Measurements from ENCODE around the gene GIPC1.

Gene GIPC1

DNA sequence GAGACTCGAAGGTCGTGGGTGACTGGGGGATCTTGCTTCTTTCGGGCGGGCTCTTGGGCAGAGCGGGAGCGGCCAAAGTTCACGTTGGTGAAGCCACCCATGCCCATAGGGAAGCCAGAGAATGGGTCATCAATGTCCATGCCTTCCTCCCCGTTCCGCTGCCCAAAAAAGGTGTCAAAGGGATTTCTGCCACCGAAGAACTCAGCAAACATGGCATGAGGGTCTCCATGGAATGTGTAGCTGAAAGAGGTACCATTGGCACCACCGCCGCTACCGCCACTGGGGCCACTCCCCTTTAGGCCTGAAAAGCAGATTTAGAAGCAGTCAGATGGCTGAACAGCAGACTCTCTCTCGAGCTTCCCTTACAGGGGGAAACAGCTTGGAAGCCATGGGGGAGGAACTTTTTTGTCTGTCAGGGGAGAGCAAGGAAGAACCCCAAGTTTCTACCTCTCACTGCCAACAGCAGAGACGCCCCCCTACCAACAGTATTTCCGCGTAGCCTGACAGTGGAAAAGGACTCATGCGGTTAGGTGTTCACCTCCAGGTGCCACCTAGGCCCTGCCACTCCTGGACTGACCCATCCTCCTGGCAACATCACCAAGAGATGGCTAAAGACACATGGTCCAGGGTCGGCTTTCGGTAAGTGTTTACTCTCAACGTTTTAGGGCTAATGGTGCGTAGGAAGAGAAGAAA lies 21.0 kb upstream of the GIPC1 start:
- no peak for DNase-seq (ENCODE audit: low spot score)
- TF ChIP-seq, protein P1, sequence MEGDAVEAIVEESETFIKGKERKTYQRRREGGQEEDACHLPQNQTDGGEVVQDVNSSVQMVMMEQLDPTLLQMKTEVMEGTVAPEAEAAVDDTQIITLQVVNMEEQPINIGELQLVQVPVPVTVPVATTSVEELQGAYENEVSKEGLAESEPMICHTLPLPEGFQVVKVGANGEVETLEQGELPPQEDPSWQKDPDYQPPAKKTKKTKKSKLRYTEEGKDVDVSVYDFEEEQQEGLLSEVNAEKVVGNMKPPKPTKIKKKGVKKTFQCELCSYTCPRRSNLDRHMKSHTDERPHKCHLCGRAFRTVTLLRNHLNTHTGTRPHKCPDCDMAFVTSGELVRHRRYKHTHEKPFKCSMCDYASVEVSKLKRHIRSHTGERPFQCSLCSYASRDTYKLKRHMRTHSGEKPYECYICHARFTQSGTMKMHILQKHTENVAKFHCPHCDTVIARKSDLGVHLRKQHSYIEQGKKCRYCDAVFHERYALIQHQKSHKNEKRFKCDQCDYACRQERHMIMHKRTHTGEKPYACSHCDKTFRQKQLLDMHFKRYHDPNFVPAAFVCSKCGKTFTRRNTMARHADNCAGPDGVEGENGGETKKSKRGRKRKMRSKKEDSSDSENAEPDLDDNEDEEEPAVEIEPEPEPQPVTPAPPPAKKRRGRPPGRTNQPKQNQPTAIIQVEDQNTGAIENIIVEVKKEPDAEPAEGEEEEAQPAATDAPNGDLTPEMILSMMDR (IDR thresholded peaks at IDR 0.05; ENCODE audit: extremely low read depth, missing control alignments), result no peak

DNA sequence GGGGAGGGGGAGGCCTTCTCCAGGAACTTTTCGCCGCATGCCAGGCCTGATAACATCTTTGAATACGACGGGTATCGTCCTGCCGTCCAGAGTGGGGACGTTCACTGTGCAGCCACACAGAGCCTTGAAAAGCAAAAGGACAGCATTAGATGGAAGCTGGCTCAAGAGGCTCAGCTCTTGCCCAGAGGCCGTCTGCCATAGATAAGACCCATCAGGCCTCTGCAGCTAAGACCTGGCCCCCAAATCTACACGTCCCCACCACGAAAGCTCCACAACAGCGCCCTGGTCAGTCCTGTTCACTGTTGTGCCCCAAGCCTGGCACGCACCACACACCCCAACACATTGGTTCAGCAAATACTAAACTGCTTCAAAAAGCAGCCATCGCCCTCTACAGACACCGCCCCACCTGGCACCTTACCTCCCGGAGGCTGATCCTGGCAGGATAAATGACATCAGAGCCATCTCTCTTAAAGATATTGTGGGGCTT lies 20.2 kb upstream of the GIPC1 start:
- DNase-seq (ENCODE audit: low spot score), result no peak
- TF ChIP-seq, protein P1 (IDR thresholded peaks at IDR 0.05; ENCODE audit: extremely low read depth, missing control alignments), result no peak

DNA sequence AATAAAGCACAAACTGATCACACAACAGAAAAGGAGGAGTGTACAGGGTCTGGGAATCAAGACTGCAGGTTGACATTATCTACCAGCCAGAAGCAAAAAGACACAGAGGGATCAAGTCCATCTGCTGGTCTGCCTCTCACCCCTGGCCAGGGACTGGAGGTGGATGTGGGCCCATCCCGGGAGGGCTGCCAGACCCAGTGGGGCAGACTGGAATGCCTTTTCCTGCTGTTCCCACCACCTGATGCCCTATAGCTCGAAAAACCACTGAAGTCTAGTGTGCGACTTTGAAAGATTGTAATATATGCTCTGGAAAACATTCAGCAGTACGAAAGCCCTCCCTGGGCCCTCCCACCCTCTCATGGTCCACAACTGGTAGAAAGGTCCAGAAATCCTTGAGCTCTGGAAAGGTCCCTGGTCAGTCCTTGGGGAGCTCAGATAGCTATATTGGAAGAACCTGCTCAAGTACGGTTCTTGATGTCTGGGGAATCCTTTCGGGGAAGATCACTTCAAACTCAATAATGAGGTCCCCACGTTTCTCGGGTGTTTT lies 19.6 kb upstream of the GIPC1 start:
- TF ChIP-seq, protein P1 (IDR thresholded peaks at IDR 0.05; ENCODE audit: extremely low read depth, missing control alignments), result no peak
- DNase-seq (ENCODE audit: low spot score), result no peak

DNA sequence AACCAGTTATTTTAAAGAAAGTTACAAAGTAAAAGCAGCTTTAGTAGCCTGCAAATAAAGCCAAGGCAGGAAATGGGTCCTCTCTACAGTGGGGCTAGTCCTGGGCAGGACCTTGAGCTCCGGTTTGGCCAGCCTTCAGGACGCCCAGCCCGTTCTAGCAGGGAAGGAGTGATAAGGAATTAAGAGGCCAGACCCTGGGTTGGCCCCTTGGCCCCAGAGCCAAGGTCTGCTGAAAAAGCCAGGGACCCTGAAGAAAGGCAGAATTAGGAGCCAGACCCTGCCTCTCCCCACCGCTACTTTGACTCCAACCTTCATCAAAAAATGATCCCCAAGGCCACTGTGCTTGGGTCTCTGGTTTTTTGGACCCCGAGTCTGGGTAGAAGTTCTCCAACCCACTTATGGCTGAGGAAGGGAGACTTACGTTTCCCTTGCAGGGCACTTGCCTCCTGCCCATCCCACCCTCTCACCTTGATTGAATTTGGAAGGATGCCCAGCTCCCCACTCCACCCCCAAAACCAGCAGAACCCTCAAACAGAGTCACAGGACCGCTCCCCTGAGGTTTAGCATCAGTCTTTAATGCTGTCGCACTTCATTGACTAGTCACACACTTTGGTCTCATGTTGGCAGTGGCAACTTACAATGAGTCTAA lies 18.4 kb upstream of the GIPC1 start:
- no peak for DNase-seq (ENCODE audit: low spot score)
- TF ChIP-seq, protein P1 (IDR thresholded peaks at IDR 0.05; ENCODE audit: extremely low read depth, missing control alignments), result no peak

DNA sequence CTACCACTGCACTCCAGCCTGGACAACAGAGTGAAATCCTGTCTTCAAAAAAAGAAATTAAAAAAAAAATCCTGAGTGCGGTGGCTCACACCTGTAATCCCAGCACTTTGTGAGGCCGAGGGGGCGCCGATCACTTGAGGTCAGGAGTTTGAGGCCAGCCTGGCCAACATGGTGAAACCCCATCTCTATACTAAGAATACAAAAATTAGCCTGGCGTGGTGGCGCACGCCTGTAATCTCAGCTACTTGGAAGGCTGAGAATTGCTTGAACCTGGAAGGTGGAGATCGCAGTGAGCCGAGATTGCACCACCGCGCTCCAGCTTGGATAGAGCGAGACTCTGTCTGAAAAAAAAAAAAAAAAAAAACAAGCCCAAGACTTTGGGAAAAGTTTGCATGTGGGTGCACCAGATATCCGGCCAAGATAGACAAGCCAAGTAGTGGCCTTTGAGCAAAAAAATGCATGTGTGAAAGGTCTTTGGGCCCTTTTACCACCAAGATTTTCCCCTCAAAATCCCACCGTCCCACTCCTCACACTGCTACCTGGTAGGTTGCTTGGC lies 16.6 kb upstream of the GIPC1 start:
- TF ChIP-seq, protein P1 (IDR thresholded peaks at IDR 0.05; ENCODE audit: extremely low read depth, missing control alignments), result no peak
- DNase-seq (ENCODE audit: low spot score), result no peak

DNA sequence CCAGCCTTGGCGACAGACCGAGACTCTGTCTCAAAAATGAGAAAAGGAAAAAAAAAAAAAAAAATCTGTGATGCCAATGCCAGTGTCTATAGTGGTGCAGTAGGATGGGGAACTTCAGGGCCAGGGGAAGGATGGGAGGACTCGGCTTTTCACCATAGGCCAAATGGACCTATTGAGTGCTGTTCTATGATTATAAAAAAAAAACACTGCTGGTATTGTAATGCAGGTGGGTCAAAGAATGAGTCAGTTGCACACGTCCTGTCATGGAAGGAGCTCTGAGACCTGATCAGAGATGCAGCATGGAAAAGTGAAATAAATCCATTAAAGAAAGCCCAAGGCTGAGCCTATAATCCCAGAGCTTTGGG lies 15.3 kb upstream of the GIPC1 start:
- TF ChIP-seq, protein P1 (IDR thresholded peaks at IDR 0.05; ENCODE audit: extremely low read depth, missing control alignments), result no peak
- no peak for DNase-seq (ENCODE audit: low spot score)

Measured in GM20000 (cell line).